ENCODE data around the gene ATF7. TPM values are rescaled to one million over a fixed set of nuclear protein-coding genes. Genes with fewer than 3 reads are reported as not detected.

The ATF7 gene
- total and polyA plus RNA-seq, 4 donors = 16.8 to 43.3 (median 31.7) TPM

DNA sequence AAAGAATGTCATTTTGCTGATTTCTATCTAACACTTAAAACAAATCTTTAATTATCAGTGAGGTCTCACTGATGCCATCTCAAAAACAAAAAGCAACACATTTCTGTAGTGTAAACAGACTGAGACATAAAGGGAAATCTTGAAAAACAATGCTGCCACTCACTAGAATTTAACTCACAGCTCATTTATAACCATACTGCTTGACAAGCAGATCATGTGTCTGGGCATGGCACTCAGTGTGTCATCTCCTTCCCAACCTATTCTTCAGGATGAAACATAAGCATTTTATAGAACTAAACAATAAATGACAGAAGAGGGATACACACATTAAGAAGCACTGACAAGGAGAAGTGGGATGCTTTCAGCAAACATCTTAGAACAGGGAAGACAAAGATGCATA, 22.4 kb downstream of the ATF7 start:
- Histone ChIP-seq H3K4me1 (ENCODE audit: control insufficient read depth in 5 of 5, insufficient read depth in 5 of 5, low read length in 5 of 5) (peaks cover 0 to 15% (median 6%) of the 10 kb centered on the region in 5 donors), H3K4me3 (no peak overlapping the region), H3K27me3 (ENCODE audit: control insufficient read depth in 3 of 3, insufficient read depth in 3 of 3, low read length in 2 of 3) (no peaks in the 10 kb centered on the region), H3K9me3 (ENCODE audit: control insufficient read depth in 4 of 4, insufficient read depth in 3 of 4, low read length in 3 of 4) (no peaks in the 10 kb centered on the region), H3K9ac (ENCODE audit: insufficient read depth in 1 of 2, low read length in 2 of 2) (no peak overlapping the region), H3K27ac (ENCODE audit: low read depth in 1 of 2, low read length in 1 of 2) (no peak overlapping the region), H3K36me3 (ENCODE audit: control insufficient read depth in 4 of 4, insufficient read depth in 4 of 4, low read length in 4 of 4) (peaks cover 0 to 10% (median 3%) of the 10 kb centered on the region in 4 donors)
- DNase-seq (no peak), ATAC-seq (ENCODE audit: insufficient read depth, low FRiP score) (no peak)
- TF ChIP-seq, protein P1, sequence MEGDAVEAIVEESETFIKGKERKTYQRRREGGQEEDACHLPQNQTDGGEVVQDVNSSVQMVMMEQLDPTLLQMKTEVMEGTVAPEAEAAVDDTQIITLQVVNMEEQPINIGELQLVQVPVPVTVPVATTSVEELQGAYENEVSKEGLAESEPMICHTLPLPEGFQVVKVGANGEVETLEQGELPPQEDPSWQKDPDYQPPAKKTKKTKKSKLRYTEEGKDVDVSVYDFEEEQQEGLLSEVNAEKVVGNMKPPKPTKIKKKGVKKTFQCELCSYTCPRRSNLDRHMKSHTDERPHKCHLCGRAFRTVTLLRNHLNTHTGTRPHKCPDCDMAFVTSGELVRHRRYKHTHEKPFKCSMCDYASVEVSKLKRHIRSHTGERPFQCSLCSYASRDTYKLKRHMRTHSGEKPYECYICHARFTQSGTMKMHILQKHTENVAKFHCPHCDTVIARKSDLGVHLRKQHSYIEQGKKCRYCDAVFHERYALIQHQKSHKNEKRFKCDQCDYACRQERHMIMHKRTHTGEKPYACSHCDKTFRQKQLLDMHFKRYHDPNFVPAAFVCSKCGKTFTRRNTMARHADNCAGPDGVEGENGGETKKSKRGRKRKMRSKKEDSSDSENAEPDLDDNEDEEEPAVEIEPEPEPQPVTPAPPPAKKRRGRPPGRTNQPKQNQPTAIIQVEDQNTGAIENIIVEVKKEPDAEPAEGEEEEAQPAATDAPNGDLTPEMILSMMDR (IDR thresholded peaks at IDR 0.05; ENCODE audit: control extremely low read depth, extremely low read depth) = no peak

DNA sequence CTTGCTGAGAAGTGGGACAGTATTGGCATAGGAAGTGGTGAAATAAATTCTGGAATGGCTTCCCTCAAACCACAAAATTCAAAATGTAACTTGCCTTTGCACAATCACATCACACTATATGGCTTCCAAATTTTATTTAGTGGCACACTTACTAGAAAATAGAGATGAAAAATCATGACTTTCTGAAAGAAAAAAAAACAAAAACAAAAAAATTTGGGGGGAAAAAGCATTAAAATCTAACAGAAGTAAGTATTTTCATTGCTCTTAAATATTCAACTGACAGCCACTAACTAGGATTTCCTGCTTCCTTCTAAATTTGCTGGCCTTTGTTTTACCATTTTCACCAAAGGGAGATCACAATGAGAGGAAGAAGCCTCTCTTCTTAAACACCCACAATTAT, 23.0 kb downstream of the ATF7 start:
- peaks cover 0 to 15% (median 6%) of the 10 kb centered on the region in 5 donors for H3K4me1 ChIP-seq (ENCODE audit: control insufficient read depth in 5 of 5, insufficient read depth in 5 of 5, low read length in 5 of 5)
- no peaks in the 10 kb centered on the region for H3K9me3 ChIP-seq (ENCODE audit: control insufficient read depth in 4 of 4, insufficient read depth in 3 of 4, low read length in 3 of 4)
- no peak overlapping the region for H3K9ac ChIP-seq (ENCODE audit: insufficient read depth in 1 of 2, low read length in 2 of 2)
- H3K27ac ChIP-seq (ENCODE audit: low read depth in 1 of 2, low read length in 1 of 2) = no peak overlapping the region
- no peak for ATAC-seq (ENCODE audit: insufficient read depth, low FRiP score)
- peaks cover 0 to 10% (median 0%) of the 10 kb centered on the region in 4 donors for H3K36me3 ChIP-seq (ENCODE audit: control insufficient read depth in 4 of 4, insufficient read depth in 4 of 4, low read length in 4 of 4)
- no peak overlapping the region for H3K4me3 ChIP-seq
- DNase-seq = no peak
- TF ChIP-seq, protein P1 (IDR thresholded peaks at IDR 0.05; ENCODE audit: control extremely low read depth, extremely low read depth) = no peak
- H3K27me3 ChIP-seq (ENCODE audit: control insufficient read depth in 3 of 3, insufficient read depth in 3 of 3, low read length in 2 of 3) = no peaks in the 10 kb centered on the region

DNA sequence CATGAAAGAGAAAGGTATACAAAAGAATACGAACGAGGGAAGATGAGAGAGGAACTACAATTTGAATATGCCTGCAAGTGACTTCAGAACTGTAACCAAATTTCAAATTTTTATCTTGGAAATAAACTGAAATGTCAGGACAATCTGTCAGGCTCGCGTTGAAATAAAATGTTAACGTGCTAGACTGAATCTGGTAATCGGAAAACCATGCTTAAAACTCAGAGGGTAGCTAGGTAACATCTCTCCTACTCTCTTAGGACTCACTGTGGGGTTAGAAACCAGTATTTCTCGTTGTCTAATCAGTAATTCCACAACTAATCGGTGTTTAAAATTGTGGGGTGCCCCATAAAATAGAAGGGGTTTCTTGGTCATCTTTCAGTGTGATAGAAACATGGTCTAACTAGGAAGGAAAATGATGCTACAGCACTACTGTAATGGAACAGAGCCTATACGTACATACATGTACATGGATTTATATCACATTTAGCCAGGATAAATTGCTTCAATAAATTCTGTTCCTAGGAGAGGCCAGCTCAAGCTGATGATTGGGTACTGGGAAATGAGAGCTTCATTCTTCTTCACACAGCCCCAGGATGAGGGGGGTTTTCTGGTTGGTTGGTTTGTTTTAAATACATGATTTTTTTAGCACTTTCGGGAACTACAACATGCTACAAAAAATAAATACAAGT, 23.9 kb downstream of the ATF7 start:
- DNase-seq = no peak
- no peaks in the 10 kb centered on the region for H3K9me3 ChIP-seq (ENCODE audit: control insufficient read depth in 4 of 4, insufficient read depth in 3 of 4, low read length in 3 of 4)
- H3K4me3 ChIP-seq = no peak overlapping the region
- no peaks in the 10 kb centered on the region for H3K27me3 ChIP-seq (ENCODE audit: control insufficient read depth in 3 of 3, insufficient read depth in 3 of 3, low read length in 2 of 3)
- TF ChIP-seq, protein P1 (IDR thresholded peaks at IDR 0.05; ENCODE audit: control extremely low read depth, extremely low read depth) = no peak
- H3K27ac ChIP-seq (ENCODE audit: low read depth in 1 of 2, low read length in 1 of 2) = no peak overlapping the region
- ATAC-seq (ENCODE audit: insufficient read depth, low FRiP score) = no peak
- H3K4me1 ChIP-seq (ENCODE audit: control insufficient read depth in 5 of 5, insufficient read depth in 5 of 5, low read length in 5 of 5) = peaks cover 2 to 16% (median 6%) of the 10 kb centered on the region in 5 donors
- H3K36me3 ChIP-seq (ENCODE audit: control insufficient read depth in 4 of 4, insufficient read depth in 4 of 4, low read length in 4 of 4) = peaks cover 0 to 10% (median 0%) of the 10 kb centered on the region in 4 donors
- H3K9ac ChIP-seq (ENCODE audit: insufficient read depth in 1 of 2, low read length in 2 of 2) = no peak overlapping the region
- WGBS, 2 donors = 63 to 71% methylated on average over 10 of the region's 10 CpGs
